HFFc6 (cell line): Measurements from ENCODE around the gene LAMA3. TPM values are rescaled to one million over a fixed set of nuclear protein-coding genes. Genes with fewer than 3 reads are reported as not detected.

Experiments
- DNase-seq: peaks from one replicate; pipeline ENCODE4 v3.0.0-alpha.2; 2018
- H3K27ac Mint-ChIP-seq: 2 replicates; pipeline ENCODE4 v1.8.0; 2020; ENCODE audit warnings: mild to moderate bottlenecking, mixed read lengths
- H3K27me3 Mint-ChIP-seq: 2 replicates; pipeline ENCODE4 v1.8.0; 2021; ENCODE audit warnings: mild to moderate bottlenecking, moderate library complexity, mixed read lengths; ENCODE audit not compliant: insufficient read depth
- H3K36me3 Mint-ChIP-seq: 2 replicates; pipeline ENCODE4 v1.8.0; 2021; ENCODE audit warnings: low read depth, mixed read lengths
- H3K4me1 Mint-ChIP-seq: 2 replicates; pipeline ENCODE4 v1.8.0; 2020; ENCODE audit warnings: low read depth, mixed read lengths
- H3K4me3 Mint-ChIP-seq: 2 replicates; pipeline ENCODE4 v1.8.0; 2020; ENCODE audit warnings: mild to moderate bottlenecking, moderate library complexity, mixed read lengths
- H3K9me3 Mint-ChIP-seq: 2 replicates; pipeline ENCODE4 v1.8.0; 2020; ENCODE audit warnings: mild to moderate bottlenecking, mixed read lengths
- CTCF ChIP-seq: fragments of 200-600 bp; sonication (generic); IDR thresholded peaks from 2 replicates; pipeline ENCODE4 v1.5.0; 2021; ENCODE audit warnings: antibody characterized with exemption, mild to moderate bottlenecking
- total RNA-seq, 6 experiments: library from RNA; stranded (reverse); fragmentation: NEBNext Ultra II Directional; extraction: Animal tissue kit (Norgen Biotek cat#: 25700); gene quantifications; 2 replicates in 1 of 6; 3 replicates in 5 of 6; pipeline ENCODE4 v1.2.3, GENCODE V29; 2021

The LAMA3 gene
- total RNA-seq, 6 experiments from 2014 or later, result 0.46 to 1.6 (median 0.54) TPM

GRCh38 chr18:23743733-23744333, 54.6 kb downstream of the LAMA3 start:
- DNase-seq, result no peak
- Mint-ChIP-seq H3K4me3 (no peak overlapping the region), H3K27me3 (peaks cover 30% of the 10 kb centered on the region), H3K36me3 (no peaks in the 10 kb centered on the region), H3K9me3 (no peaks in the 10 kb centered on the region), H3K27ac (no peak overlapping the region), H3K4me1 (no peaks in the 10 kb centered on the region)
- no peak for TF ChIP-seq CTCF

- no peak overlapping the region for H3K27ac Mint-ChIP-seq
- H3K36me3 Mint-ChIP-seq, result no peaks in the 10 kb centered on the region
- no peak overlapping the region for H3K4me3 Mint-ChIP-seq
- no peak for DNase-seq
- H3K4me1 Mint-ChIP-seq, result no peaks in the 10 kb centered on the region
- no peak for TF ChIP-seq CTCF
- peaks cover 24% of the 10 kb centered on the region for H3K27me3 Mint-ChIP-seq
- H3K9me3 Mint-ChIP-seq, result no peaks in the 10 kb centered on the region
These were observed 56.1 kb downstream of the LAMA3 start for GRCh38 chr18:23745366-23745765.

DNA sequence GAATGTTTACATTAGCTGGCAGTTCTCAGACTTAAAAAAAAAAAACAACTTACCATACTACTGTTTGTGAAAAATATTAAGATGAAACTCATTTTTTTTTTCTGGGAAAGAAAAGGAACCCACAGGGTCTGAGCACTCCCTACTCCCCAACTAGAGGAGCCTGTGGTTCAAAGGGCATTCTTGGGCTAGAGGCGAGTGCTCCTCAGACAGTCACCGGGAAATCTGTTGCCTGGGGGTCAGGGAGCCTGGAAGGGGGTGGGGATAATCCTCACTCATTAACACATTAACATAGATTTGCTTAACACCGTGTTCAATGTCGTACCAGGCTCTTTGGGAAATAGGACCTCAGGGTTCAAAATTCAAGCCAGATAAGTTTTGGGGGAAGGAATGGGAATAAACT, 57.6 kb downstream of the LAMA3 start:
- no peaks in the 10 kb centered on the region for H3K4me1 Mint-ChIP-seq
- no peak for TF ChIP-seq CTCF
- no peak for DNase-seq
- H3K36me3 Mint-ChIP-seq, result no peaks in the 10 kb centered on the region
- no peak overlapping the region for H3K4me3 Mint-ChIP-seq
- peaks cover 27% of the 10 kb centered on the region for H3K27me3 Mint-ChIP-seq
- no peaks in the 10 kb centered on the region for H3K9me3 Mint-ChIP-seq
- no peak overlapping the region for H3K27ac Mint-ChIP-seq

- no peaks in the 10 kb centered on the region for H3K9me3 Mint-ChIP-seq
- H3K27me3 Mint-ChIP-seq, result peaks cover 18% of the 10 kb centered on the region
These were observed 63.1 kb downstream of the LAMA3 start for GRCh38 chr18:23752363-23752762.

DNA sequence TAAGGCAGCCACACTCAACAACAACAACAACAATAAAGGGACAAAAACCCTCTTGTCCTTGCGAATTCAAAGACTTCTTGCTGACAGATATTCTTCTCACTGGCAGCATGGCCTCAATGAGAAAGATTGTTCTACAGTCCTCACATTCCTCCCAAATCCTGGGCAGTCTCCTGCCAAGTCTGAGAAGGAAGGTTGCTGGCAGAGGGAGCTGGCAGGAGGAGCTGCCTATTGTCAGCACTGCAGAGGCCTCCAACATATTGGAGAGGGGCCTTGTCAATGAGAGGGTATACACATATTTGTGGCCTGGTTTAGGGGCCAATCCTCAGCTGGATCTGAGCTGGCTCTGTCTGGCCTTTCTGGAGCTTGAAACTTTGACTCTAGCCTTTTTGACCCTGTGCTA, 63.5 kb downstream of the LAMA3 start:
- TF ChIP-seq CTCF, result no peak
- no peak overlapping the region for H3K27ac Mint-ChIP-seq
- no peaks in the 10 kb centered on the region for H3K9me3 Mint-ChIP-seq
- no peak overlapping the region for H3K4me3 Mint-ChIP-seq
- H3K27me3 Mint-ChIP-seq, result peaks cover 18% of the 10 kb centered on the region
- no peak for DNase-seq
- H3K36me3 Mint-ChIP-seq, result no peaks in the 10 kb centered on the region
- H3K4me1 Mint-ChIP-seq, result no peaks in the 10 kb centered on the region

More at GRCh38 chr18:23752363-23752762, 63.1 kb downstream of the LAMA3 start:
- Mint-ChIP-seq H3K4me3 (no peak overlapping the region), H3K4me1 (no peaks in the 10 kb centered on the region), H3K36me3 (no peaks in the 10 kb centered on the region), H3K27ac (no peak overlapping the region)
- DNase-seq, result no peak
- TF ChIP-seq CTCF, result no peak
